ENCODE measurements around the gene MIER1. TPM values are rescaled to one million over a fixed set of nuclear protein-coding genes. Genes with fewer than 3 reads are reported as not detected.

MIER1 gene
- total RNA-seq, 1 donor from 2014 or later: 43.5 TPM

DNA sequence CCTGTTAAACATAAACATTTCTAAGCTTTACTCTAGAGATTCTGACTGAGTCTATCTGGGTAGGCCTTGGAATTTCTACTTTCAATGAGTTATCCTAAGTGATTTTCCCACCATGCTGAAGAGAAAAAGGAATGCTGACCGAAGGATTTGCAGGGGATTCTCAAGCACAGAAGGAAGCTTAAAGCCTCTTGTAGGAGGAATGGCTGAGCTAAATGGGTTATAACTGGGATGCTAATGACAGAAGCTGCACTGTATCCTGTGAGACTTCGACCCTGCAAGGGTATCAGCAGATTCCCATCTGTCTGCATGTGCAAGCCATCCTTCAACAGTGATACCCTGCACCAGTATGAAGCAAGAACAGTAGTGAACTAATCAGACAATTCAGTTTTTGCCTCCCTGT lies 93.8 kb downstream of the MIER1 start:
- no peak overlapping the region for H3K4me3 Mint-ChIP-seq
- peak overlapping the region; percentile 93 for H3K27ac ChIP-seq
- peaks cover 28% of the 10 kb centered on the region for H3K4me1 ChIP-seq
- H3K27me3 Mint-ChIP-seq (ENCODE audit: insufficient read depth, low read depth): peaks cover 2% of the 10 kb centered on the region
- peak; percentile 76 for DNase-seq (ENCODE audit: low spot score)
- H3K36me3 ChIP-seq: no peaks in the 10 kb centered on the region
- H2AFZ ChIP-seq (replicated peaks): peak overlapping the region; percentile 38
- peak overlapping the region; percentile 36 for H3K4me2 ChIP-seq
- TF ChIP-seq EZH2phosphoT487 (IDR thresholded peaks at IDR 0.05): no peak
- TF ChIP-seq CTCF (IDR thresholded peaks at IDR 0.05): no peak
- no peak for TF ChIP-seq EZH2 (IDR thresholded peaks at IDR 0.05)
- H3K9ac ChIP-seq: no peak overlapping the region
- no peaks in the 10 kb centered on the region for H3K27me3 ChIP-seq
- H3K79me2 ChIP-seq (ENCODE audit: low read depth): no peaks in the 10 kb centered on the region
- H3K9me3 Mint-ChIP-seq: no peaks in the 10 kb centered on the region
- no peaks in the 10 kb centered on the region for H3K4me1 Mint-ChIP-seq
- H3K36me3 Mint-ChIP-seq: peaks cover 28% of the 10 kb centered on the region
- H4K20me1 ChIP-seq (ENCODE audit: low read depth): no peaks in the 10 kb centered on the region
- no peak overlapping the region for H3K27ac Mint-ChIP-seq
- no peak overlapping the region for H3K4me3 ChIP-seq
- peaks cover 17% of the 10 kb centered on the region for H3F3A ChIP-seq (ENCODE audit: low read depth)
- H3K9me3 ChIP-seq (ENCODE audit: low read depth): no peaks in the 10 kb centered on the region

DNA sequence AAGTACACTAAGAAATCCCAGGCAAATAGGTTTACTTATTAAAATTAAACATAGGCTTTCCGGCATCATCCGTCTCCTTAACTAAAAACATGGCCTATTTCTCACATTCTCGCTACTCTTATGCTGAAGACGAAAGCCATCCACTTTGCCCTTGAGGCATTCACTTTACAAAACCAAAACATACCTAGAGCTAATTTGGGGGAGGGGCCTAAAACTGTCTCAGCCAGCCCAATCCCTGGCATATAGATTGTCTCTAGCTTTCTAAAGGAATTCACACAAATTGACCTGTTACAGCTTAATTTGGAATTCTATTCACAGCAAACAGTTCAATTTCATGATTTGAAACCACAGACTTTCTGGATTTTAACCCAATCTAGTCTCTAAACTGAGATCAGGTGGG lies 94.3 kb downstream of the MIER1 start:
- H3K4me2 ChIP-seq: peak overlapping the region; percentile 36
- Mint-ChIP-seq H3K4me1 (no peaks in the 10 kb centered on the region), H3K9me3 (no peaks in the 10 kb centered on the region), H3K27me3 (ENCODE audit: insufficient read depth, low read depth) (peaks cover 2% of the 10 kb centered on the region), H3K4me3 (no peak overlapping the region), H3K36me3 (peaks cover 26% of the 10 kb centered on the region), H3K27ac (no peak overlapping the region)
- no peaks in the 10 kb centered on the region for H3K27me3 ChIP-seq
- no peaks in the 10 kb centered on the region for H3K36me3 ChIP-seq
- no peaks in the 10 kb centered on the region for H3K9me3 ChIP-seq (ENCODE audit: low read depth)
- no peak for TF ChIP-seq EZH2phosphoT487 (IDR thresholded peaks at IDR 0.05)
- no peak for TF ChIP-seq EZH2 (IDR thresholded peaks at IDR 0.05)
- no peak for TF ChIP-seq CTCF (IDR thresholded peaks at IDR 0.05)
- peaks cover 17% of the 10 kb centered on the region for H3F3A ChIP-seq (ENCODE audit: low read depth)
- no peak overlapping the region for H3K27ac ChIP-seq
- H4K20me1 ChIP-seq (ENCODE audit: low read depth): no peaks in the 10 kb centered on the region
- H3K9ac ChIP-seq: no peak overlapping the region
- H3K79me2 ChIP-seq (ENCODE audit: low read depth): no peaks in the 10 kb centered on the region
- H3K4me1 ChIP-seq: peaks cover 28% of the 10 kb centered on the region
- no peak overlapping the region for H2AFZ ChIP-seq (replicated peaks)
- H3K4me3 ChIP-seq: no peak overlapping the region
- no peak for DNase-seq (ENCODE audit: low spot score)

DNA sequence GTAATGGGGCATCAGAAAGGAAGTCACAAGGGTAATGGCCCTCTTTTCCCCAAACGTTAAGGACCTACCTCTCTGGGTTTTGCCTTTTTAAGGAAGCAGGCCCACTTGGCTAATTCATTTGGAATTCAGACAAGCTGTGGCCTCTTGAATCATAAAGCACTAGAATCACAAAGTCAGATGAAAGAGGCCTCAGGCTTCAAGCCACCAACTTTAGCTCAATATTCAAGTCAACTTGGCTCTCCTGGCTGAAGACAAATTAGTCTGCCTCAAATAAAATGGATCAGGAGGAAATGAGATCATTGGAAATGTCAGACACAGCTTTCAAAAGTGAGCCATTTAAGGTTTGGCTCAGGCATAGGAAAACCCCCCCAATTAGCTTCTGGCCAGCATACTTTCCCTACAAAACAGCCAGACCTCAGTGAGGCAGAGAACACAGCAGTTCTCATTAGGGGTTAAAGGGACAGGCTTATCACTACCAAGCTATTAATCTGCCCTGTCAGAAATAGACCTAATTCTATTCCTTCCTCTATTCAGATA lies 94.9 kb downstream of the MIER1 start:
- TF ChIP-seq EZH2phosphoT487 (IDR thresholded peaks at IDR 0.05) (no peak), CTCF (IDR thresholded peaks at IDR 0.05) (no peak), EZH2 (IDR thresholded peaks at IDR 0.05) (no peak)

More for the DNA sequence above, 94.9 kb downstream of the MIER1 start:
- Mint-ChIP-seq H3K4me1 (no peaks in the 10 kb centered on the region), H3K4me3 (no peak overlapping the region), H3K27me3 (ENCODE audit: insufficient read depth, low read depth) (peaks cover 2% of the 10 kb centered on the region), H3K36me3 (peaks cover 25% of the 10 kb centered on the region), H3K27ac (no peak overlapping the region), H3K9me3 (no peaks in the 10 kb centered on the region)
- Histone ChIP-seq H3F3A (ENCODE audit: low read depth) (peaks cover 17% of the 10 kb centered on the region), H3K27me3 (no peaks in the 10 kb centered on the region), H3K9ac (no peak overlapping the region), H3K79me2 (ENCODE audit: low read depth) (no peaks in the 10 kb centered on the region), H3K27ac (peak overlapping the region; percentile 9), H3K4me1 (peaks cover 28% of the 10 kb centered on the region), H3K4me2 (peak overlapping the region; percentile 36), H3K4me3 (no peak overlapping the region), H2AFZ (replicated peaks) (no peak overlapping the region), H3K9me3 (ENCODE audit: low read depth) (no peaks in the 10 kb centered on the region), H3K36me3 (no peaks in the 10 kb centered on the region), H4K20me1 (ENCODE audit: low read depth) (no peaks in the 10 kb centered on the region)
- no peak for DNase-seq (ENCODE audit: low spot score)

All from neural progenitor cell (in vitro differentiated cells).